ENCODE results near the gene MSI2. TPM values are rescaled to one million over a fixed set of nuclear protein-coding genes. Genes with fewer than 3 reads are reported as not detected.

MSI2 gene
- total RNA-seq, 1 experiment from 2014 or later, result 174 TPM

- Histone ChIP-seq H3K4me1 (no peaks in the 10 kb centered on the region), H3K4me3 (ENCODE audit: low read depth, low read length) (no peak overlapping the region), H3K36me3 (ENCODE audit: control insufficient read depth, insufficient read depth, low read length) (no peaks in the 10 kb centered on the region), H3K27me3 (replicated peaks; ENCODE audit: control insufficient read depth, insufficient read depth, low read length) (no peaks in the 10 kb centered on the region), H3K9me3 (no peaks in the 10 kb centered on the region)
- DNase-seq, result no peak
- Mint-ChIP-seq H3K4me3 (ENCODE audit: unreplicated experiment) (no peak overlapping the region), H3K27me3 (ENCODE audit: insufficient read depth, unreplicated experiment) (peaks cover 4% of the 10 kb centered on the region), H3K9me3 (ENCODE audit: unreplicated experiment) (no peaks in the 10 kb centered on the region), H3K36me3 (ENCODE audit: insufficient read depth, unreplicated experiment) (no peaks in the 10 kb centered on the region), H3K4me1 (ENCODE audit: low read depth, unreplicated experiment) (no peaks in the 10 kb centered on the region), H3K27ac (ENCODE audit: unreplicated experiment) (no peak overlapping the region)
- TF ChIP-seq, protein P1, sequence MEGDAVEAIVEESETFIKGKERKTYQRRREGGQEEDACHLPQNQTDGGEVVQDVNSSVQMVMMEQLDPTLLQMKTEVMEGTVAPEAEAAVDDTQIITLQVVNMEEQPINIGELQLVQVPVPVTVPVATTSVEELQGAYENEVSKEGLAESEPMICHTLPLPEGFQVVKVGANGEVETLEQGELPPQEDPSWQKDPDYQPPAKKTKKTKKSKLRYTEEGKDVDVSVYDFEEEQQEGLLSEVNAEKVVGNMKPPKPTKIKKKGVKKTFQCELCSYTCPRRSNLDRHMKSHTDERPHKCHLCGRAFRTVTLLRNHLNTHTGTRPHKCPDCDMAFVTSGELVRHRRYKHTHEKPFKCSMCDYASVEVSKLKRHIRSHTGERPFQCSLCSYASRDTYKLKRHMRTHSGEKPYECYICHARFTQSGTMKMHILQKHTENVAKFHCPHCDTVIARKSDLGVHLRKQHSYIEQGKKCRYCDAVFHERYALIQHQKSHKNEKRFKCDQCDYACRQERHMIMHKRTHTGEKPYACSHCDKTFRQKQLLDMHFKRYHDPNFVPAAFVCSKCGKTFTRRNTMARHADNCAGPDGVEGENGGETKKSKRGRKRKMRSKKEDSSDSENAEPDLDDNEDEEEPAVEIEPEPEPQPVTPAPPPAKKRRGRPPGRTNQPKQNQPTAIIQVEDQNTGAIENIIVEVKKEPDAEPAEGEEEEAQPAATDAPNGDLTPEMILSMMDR (IDR thresholded peaks at IDR 0.05; ENCODE audit: insufficient read depth in 1 of 2, low read depth in 1 of 2, low read length in 1 of 2, severe bottlenecking in 1 of 2, unreplicated experiment in 1 of 2), result no peak
- ChIA-PET CTCF (no interaction called here), POLR2A (no interaction called here)
- intact Hi-C loops (cut with micrococcal nuclease; ENCODE audit: unreplicated experiment), result no loop called here
- no TSS peak for BruUV-seq (replicated peaks)
Measured at GRCh38 chr17:57210224-57210553, 46.1 kb upstream of the MSI2 start.

DNA sequence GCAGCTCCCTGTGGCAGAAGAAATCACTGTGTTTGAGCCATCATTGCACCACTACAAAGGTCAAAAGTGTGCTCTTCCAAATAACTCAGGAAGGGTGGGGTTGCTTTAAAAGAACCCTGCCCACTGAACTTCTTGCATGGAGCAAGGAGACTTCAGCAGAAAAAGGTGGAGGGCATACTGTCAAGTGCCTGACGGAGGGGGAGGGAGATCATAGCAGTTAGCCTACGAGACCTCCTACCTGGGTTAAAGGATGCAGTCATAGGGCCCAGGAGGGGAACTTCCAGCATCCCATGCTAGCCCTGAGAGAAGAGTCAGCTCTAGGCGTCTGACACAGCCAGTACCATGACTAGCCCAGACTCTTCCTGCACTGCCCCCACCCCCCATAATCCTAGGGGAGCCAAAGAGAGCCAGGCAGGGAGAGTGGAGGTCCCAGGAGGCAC lies 45.3 kb upstream of the MSI2 start:
- no peaks in the 10 kb centered on the region for H3K9me3 Mint-ChIP-seq (ENCODE audit: unreplicated experiment)
- H3K27ac Mint-ChIP-seq (ENCODE audit: unreplicated experiment), result no peak overlapping the region
- TF ChIP-seq, protein P1 (IDR thresholded peaks at IDR 0.05; ENCODE audit: insufficient read depth in 1 of 2, low read depth in 1 of 2, low read length in 1 of 2, severe bottlenecking in 1 of 2, unreplicated experiment in 1 of 2), result no peak
- DNase-seq, result no peak
- no peaks in the 10 kb centered on the region for H3K36me3 ChIP-seq (ENCODE audit: control insufficient read depth, insufficient read depth, low read length)
- BruUV-seq (replicated peaks), result no TSS peak
- H3K27me3 Mint-ChIP-seq (ENCODE audit: insufficient read depth, unreplicated experiment), result peaks cover 4% of the 10 kb centered on the region
- ChIA-PET POLR2A (no interaction called here), CTCF (no interaction called here)
- no peaks in the 10 kb centered on the region for H3K27me3 ChIP-seq (replicated peaks; ENCODE audit: control insufficient read depth, insufficient read depth, low read length)
- H3K4me3 ChIP-seq (ENCODE audit: low read depth, low read length), result no peak overlapping the region
- H3K9me3 ChIP-seq, result no peaks in the 10 kb centered on the region
- H3K4me1 Mint-ChIP-seq (ENCODE audit: low read depth, unreplicated experiment), result no peaks in the 10 kb centered on the region
- no peak overlapping the region for H3K4me3 Mint-ChIP-seq (ENCODE audit: unreplicated experiment)
- intact Hi-C loops (cut with micrococcal nuclease; ENCODE audit: unreplicated experiment), result no loop called here
- H3K4me1 ChIP-seq, result no peaks in the 10 kb centered on the region
- no peaks in the 10 kb centered on the region for H3K36me3 Mint-ChIP-seq (ENCODE audit: insufficient read depth, unreplicated experiment)

- Histone ChIP-seq H3K4me3 (ENCODE audit: low read depth, low read length) (no peak overlapping the region), H3K36me3 (ENCODE audit: control insufficient read depth, insufficient read depth, low read length) (no peaks in the 10 kb centered on the region), H3K9me3 (no peaks in the 10 kb centered on the region), H3K27me3 (replicated peaks; ENCODE audit: control insufficient read depth, insufficient read depth, low read length) (no peaks in the 10 kb centered on the region), H3K4me1 (no peaks in the 10 kb centered on the region)
- H3K27ac Mint-ChIP-seq (ENCODE audit: unreplicated experiment), result no peak overlapping the region
- H3K9me3 Mint-ChIP-seq (ENCODE audit: unreplicated experiment), result no peaks in the 10 kb centered on the region
- H3K4me3 Mint-ChIP-seq (ENCODE audit: unreplicated experiment), result no peak overlapping the region
- no peaks in the 10 kb centered on the region for H3K4me1 Mint-ChIP-seq (ENCODE audit: low read depth, unreplicated experiment)
- TF ChIP-seq, protein P1 (IDR thresholded peaks at IDR 0.05; ENCODE audit: insufficient read depth in 1 of 2, low read depth in 1 of 2, low read length in 1 of 2, severe bottlenecking in 1 of 2, unreplicated experiment in 1 of 2), result no peak
- no peak for DNase-seq
- POLR2A ChIA-PET, result no interaction called here
- intact Hi-C loops (cut with micrococcal nuclease; ENCODE audit: unreplicated experiment), result no loop called here
- no TSS peak for BruUV-seq (replicated peaks)
- no peaks in the 10 kb centered on the region for H3K36me3 Mint-ChIP-seq (ENCODE audit: insufficient read depth, unreplicated experiment)
- CTCF ChIA-PET, result no interaction called here
- H3K27me3 Mint-ChIP-seq (ENCODE audit: insufficient read depth, unreplicated experiment), result peaks cover 4% of the 10 kb centered on the region
Measured at GRCh38 chr17:57211543-57211942, 44.8 kb upstream of the MSI2 start.
